Jurkat, Clone E6-1 (cell line): Measurements from ENCODE around the gene TDRD9.

ENCODE experiments used
- DNase-seq: peaks from one replicate; pipeline ENCODE4 v3.0.0-alpha.2; 2011; ENCODE audit warnings: low read depth, low spot score
- H3K4me3 ChIP-seq: 2 replicates; pipeline ENCODE4 v1.5.1; 2011; ENCODE audit warnings: mild to moderate bottlenecking, low read length, control low read depth, moderate library complexity

The TDRD9 gene

GRCh38 chr14:104095426-104096310 lies 167.4 kb downstream of the TDRD9 start:
- no peak for DNase-seq
- no peak overlapping the region for H3K4me3 ChIP-seq

GRCh38 chr14:104096318-104096717 lies 168.1 kb downstream of the TDRD9 start:
- no peak for DNase-seq
- H3K4me3 ChIP-seq, result no peak overlapping the region

DNA sequence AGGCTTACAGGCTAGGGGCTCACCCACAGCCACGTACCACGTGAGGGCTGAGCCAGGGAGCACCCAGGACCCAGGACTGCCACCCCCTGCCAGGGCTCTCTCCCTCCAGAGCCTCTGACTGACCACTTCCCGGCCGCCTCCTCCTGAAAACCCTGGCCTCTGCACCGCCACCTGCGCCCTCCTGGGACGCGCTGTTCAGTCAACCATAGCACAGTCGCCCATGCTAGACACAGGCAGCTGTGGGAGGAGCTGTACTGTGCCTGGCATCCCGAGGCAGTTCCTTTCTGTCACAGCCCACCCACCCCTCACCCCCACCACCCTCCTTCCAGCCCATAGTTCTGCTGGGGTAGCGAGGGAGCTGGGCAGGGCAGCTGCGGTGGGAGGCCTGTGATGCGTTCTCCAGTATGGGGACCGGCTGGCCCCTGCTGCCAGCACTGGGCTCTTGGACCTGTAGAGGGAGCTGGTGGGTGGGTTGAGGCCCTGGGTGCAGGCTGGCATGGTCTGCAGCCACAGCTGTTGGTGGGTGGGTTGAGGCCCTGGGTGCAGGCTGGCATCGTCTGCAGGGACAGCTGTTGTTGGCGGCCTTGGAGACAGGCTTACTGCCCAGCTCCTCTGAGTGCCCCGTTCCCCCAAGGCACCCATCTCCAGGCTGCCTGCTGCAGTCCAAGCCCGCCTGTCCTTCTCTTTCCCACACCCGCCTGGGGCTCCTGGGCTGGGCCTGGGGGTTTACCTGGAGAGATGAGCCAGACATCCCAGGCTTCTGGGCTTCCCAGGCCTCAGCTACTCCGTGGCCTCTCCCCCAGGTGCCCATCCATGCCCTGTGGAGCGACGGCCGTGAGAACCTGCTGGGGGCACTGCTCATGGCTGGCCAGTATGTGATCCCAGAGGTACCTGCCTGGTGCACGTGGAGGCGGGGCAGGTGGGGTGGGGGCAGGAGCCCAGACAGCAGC lies 168.8 kb downstream of the TDRD9 start:
- DNase-seq, result no peak
- no peak overlapping the region for H3K4me3 ChIP-seq

GRCh38 chr14:104098272-104099095 lies 170.2 kb downstream of the TDRD9 start:
- DNase-seq, result no peak

GRCh38 chr14:104099096-104100041 lies 171.1 kb downstream of the TDRD9 start:
- H3K4me3 ChIP-seq, result no peak overlapping the region
- no peak for DNase-seq

More at GRCh38 chr14:104098272-104099095, 170.2 kb downstream of the TDRD9 start:
- H3K4me3 ChIP-seq, result no peak overlapping the region

DNA sequence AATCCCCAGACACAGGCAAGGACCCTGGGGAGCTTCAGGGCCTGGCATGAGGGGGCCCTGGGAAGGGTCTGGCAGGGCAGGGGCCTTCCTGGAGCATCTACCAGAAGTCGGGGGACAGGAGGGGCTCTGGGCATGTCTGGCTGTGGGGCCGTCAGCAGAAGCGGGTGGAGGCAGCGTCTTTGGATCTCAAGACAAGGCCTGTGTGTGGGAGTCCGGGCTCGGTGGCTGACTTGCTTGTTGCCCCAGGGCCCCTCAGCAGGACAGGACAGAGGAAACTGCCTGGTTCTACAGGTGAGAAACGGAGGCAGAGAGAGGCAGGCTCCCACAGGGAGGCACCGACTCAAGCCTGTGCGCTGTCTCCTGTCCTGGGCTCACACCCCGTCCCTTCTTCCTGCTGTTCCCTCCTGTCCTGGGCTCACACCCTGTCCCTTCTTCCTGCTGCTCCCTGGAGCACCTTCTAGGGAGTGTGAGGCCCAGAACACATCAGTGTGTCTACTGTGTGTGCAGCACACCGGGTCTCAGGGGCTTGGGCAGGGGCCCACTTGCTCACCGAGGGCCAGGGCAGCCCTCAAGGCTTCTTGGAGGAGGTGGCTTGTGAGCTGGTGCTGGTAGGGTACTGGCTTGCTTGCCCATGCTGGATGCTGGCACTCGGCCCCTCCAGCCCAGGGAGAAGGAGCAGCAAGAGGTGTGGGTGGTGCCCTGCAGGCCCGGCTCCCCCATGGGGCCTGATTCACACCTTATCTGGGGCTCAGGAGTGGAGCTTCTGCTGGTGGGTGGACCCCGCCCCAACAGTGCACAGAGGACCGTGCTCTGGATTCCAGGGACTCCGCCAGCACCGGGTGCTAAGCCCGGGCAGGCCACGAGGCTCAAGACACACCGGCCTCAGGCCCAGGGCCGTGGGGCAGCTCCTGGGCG lies 172.2 kb downstream of the TDRD9 start:
- DNase-seq, result no peak
- no peak overlapping the region for H3K4me3 ChIP-seq

DNA sequence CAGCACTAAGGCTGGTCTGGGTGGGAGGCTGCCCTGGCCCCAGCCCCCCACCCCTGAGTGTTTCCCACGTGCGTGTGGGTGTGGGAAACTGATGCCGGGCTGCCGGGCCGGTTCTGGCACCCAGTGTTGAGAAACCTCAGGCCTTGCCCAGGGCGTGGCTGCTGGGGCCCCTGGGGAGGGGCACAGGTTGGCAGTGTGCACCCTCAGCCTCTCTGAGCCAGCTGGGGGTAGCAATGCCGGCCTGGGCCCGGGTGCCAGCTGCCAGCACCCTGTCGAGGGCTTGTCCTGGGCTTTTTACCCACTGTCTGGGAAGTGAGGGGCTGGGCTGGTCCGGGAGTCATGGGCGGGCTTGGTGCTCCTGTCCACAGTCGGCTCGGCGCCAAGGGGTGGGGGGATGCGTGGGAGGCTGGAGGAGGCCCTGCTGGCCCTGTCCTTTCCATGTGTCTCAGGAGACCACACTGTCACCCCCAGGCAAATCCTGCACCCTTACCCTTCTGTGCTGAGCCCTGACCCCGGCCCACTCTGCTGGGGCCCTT lies 172.9 kb downstream of the TDRD9 start:
- DNase-seq, result no peak

DNA sequence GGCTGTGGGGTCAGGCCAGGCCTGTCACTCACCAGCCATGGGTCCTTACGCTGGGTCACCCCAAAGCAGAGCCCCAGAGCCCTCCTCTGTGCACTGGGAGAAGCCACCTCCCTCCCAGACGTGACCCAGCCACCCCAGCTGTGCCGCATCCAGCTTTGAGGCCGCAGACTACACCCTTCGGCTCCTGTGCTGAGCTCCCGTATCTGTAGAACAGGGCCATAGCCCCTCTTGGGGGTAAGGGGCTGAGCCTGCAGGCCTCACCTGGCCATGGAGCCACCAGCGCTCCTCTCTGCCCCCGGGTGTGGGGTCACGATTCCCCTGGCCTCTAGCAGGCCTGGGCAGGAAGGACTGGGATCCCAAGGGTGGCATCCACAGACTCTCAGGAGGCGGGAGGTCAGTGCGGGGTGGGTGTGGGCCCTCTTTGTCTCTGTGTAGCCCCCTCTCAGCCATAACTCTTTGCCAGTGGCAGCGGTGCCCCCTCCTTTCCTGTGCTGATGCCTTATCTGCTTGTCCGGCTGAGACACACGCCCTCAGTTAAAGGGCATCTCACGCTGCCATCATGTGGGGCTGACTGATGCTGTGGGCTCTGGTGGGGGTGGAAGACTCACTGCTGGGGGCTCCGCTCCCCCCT lies 173.5 kb downstream of the TDRD9 start:
- no peak for DNase-seq
- H3K4me3 ChIP-seq, result no peak overlapping the region

More for the DNA sequence above, 172.9 kb downstream of the TDRD9 start:
- no peak overlapping the region for H3K4me3 ChIP-seq
